HEK293 (cell line): Measurements from ENCODE around the gene CDKN2AIP.
A peak's percentile ranks its signal among the peaks of the same experiment; 100 is the strongest.

Experiments used
- CTCF ChIP-seq: fragments of 450-650 bp; formaldehyde crosslinking; IDR thresholded peaks from 2 replicates; pipeline ENCODE4 v1.5.1; 2016; ENCODE audit warnings: missing biosample characterization, missing genetic modification characterization
- FEZF1 ChIP-seq: fragments of 450-650 bp; formaldehyde crosslinking; IDR thresholded peaks from 2 replicates; pipeline ENCODE4 v1.5.1; 2016; ENCODE audit warnings: missing biosample characterization, missing genetic modification characterization
- PRDM6 ChIP-seq: fragments of 450-650 bp; formaldehyde crosslinking; IDR thresholded peaks from 2 replicates; pipeline ENCODE4 v1.5.1; 2017; ENCODE audit warnings: missing biosample characterization, missing genetic modification characterization
- SP2 ChIP-seq: fragments of 450-650 bp; formaldehyde crosslinking; IDR thresholded peaks from 2 replicates; pipeline ENCODE4 v1.5.1; 2016; ENCODE audit warnings: missing biosample characterization, missing genetic modification characterization
- SP7 ChIP-seq: fragments of 450-650 bp; formaldehyde crosslinking; IDR thresholded peaks from 2 replicates; pipeline ENCODE4 v1.5.1; 2016; ENCODE audit warnings: missing biosample characterization, missing genetic modification characterization
- YY1 ChIP-seq: fragments of 450-650 bp; formaldehyde crosslinking; IDR thresholded peaks from 2 replicates; pipeline ENCODE4 v1.5.1; 2018; ENCODE audit warnings: missing biosample characterization, missing genetic modification characterization
- ZBTB8A ChIP-seq: fragments of 450-650 bp; formaldehyde crosslinking; IDR thresholded peaks from 2 replicates; pipeline ENCODE4 v1.5.1; 2016; ENCODE audit warnings: missing biosample characterization, missing genetic modification characterization
- ZFP37 ChIP-seq: fragments of 450-650 bp; formaldehyde crosslinking; IDR thresholded peaks from 2 replicates; pipeline ENCODE4 v1.5.1; 2016; ENCODE audit warnings: missing biosample characterization, missing genetic modification characterization
- ZNF112 ChIP-seq: fragments of 450-650 bp; formaldehyde crosslinking; IDR thresholded peaks from 2 replicates; pipeline ENCODE4 v1.5.0; 2017; ENCODE audit warnings: missing biosample characterization, missing genetic modification characterization
- ZNF146 ChIP-seq: fragments of 450-650 bp; formaldehyde crosslinking; IDR thresholded peaks from 2 replicates; pipeline ENCODE4 v1.5.1; 2016; ENCODE audit warnings: missing biosample characterization, missing genetic modification characterization
- ZNF175 ChIP-seq: fragments of 450-650 bp; formaldehyde crosslinking; IDR thresholded peaks from 2 replicates; pipeline ENCODE4 v1.5.1; 2016; ENCODE audit warnings: missing biosample characterization, missing genetic modification characterization
- ZNF223 ChIP-seq: fragments of 450-650 bp; formaldehyde crosslinking; IDR thresholded peaks from 2 replicates; pipeline ENCODE4 v1.5.1; 2016; ENCODE audit warnings: missing biosample characterization, missing genetic modification characterization
- ZNF23 ChIP-seq: fragments of 450-650 bp; formaldehyde crosslinking; IDR thresholded peaks from 2 replicates; pipeline ENCODE4 v1.5.1; 2016; ENCODE audit warnings: missing biosample characterization, missing genetic modification characterization, borderline replicate concordance
- ZNF248 ChIP-seq: fragments of 450-650 bp; formaldehyde crosslinking; IDR thresholded peaks from 2 replicates; pipeline ENCODE4 v1.5.1; 2017; ENCODE audit warnings: missing biosample characterization, missing genetic modification characterization
- ZNF274 ChIP-seq, 2 experiments: fragments of 200-500 bp in 1 of 2; fragments of 450-650 bp in 1 of 2; sonication (Bioruptor generic) in 1 of 2; formaldehyde crosslinking in 1 of 2; IDR thresholded peaks; 2 replicates each; pipeline versions ENCODE4 v1.5.1 to v1.6.1; 2014 to 2016; ENCODE audit warnings: borderline replicate concordance in 1 of 2, inconsistent platforms in 1 of 2, low read length in 1 of 2, missing biosample characterization in 1 of 2, missing genetic modification characterization in 1 of 2
- ZNF292 ChIP-seq: fragments of 450-650 bp; formaldehyde crosslinking; IDR thresholded peaks from 2 replicates; pipeline ENCODE4 v1.5.1; 2016; ENCODE audit warnings: low read depth, missing biosample characterization, missing genetic modification characterization, borderline replicate concordance
- ZNF335 ChIP-seq: fragments of 450-650 bp; formaldehyde crosslinking; conservative IDR thresholded peaks from 2 replicates; pipeline ENCODE4 v1.5.1; 2016; ENCODE audit warnings: missing biosample characterization, missing genetic modification characterization
- ZNF473 ChIP-seq: fragments of 450-650 bp; formaldehyde crosslinking; IDR thresholded peaks from 2 replicates; pipeline ENCODE4 v1.5.1; 2017; ENCODE audit warnings: missing biosample characterization, missing genetic modification characterization
- ZNF488 ChIP-seq: fragments of 450-650 bp; formaldehyde crosslinking; IDR thresholded peaks from 2 replicates; pipeline ENCODE4 v1.5.1; 2016; ENCODE audit warnings: missing biosample characterization, missing genetic modification characterization
- ZNF514 ChIP-seq: fragments of 450-650 bp; formaldehyde crosslinking; IDR thresholded peaks from 2 replicates; pipeline ENCODE4 v1.5.1; 2016; ENCODE audit warnings: missing biosample characterization, missing genetic modification characterization
- ZNF558 ChIP-seq: fragments of 450-650 bp; formaldehyde crosslinking; IDR thresholded peaks from 2 replicates; pipeline ENCODE4 v1.5.1; 2016; ENCODE audit warnings: missing biosample characterization, missing genetic modification characterization
- ZNF571 ChIP-seq: fragments of 450-650 bp; formaldehyde crosslinking; IDR thresholded peaks from 2 replicates; pipeline ENCODE4 v1.5.0; 2017; ENCODE audit warnings: missing biosample characterization, missing genetic modification characterization
- ZNF610 ChIP-seq: fragments of 450-650 bp; formaldehyde crosslinking; IDR thresholded peaks from 2 replicates; pipeline ENCODE4 v1.5.1; 2016; ENCODE audit warnings: missing biosample characterization, missing genetic modification characterization, borderline replicate concordance
- ZNF626 ChIP-seq: fragments of 450-650 bp; sonication (Bioruptor Pico); formaldehyde crosslinking; IDR thresholded peaks from 2 replicates; pipeline ENCODE4 v1.5.1; 2018; ENCODE audit warnings: missing biosample characterization, missing genetic modification characterization, inconsistent platforms
- ZNF843 ChIP-seq: fragments of 450-650 bp; formaldehyde crosslinking; IDR thresholded peaks from 2 replicates; pipeline ENCODE4 v1.5.1; 2016; ENCODE audit warnings: missing biosample characterization, missing genetic modification characterization
- ZSCAN4 ChIP-seq: fragments of 450-650 bp; formaldehyde crosslinking; IDR thresholded peaks from 2 replicates; pipeline ENCODE4 v1.5.1; 2017; ENCODE audit warnings: missing biosample characterization, missing genetic modification characterization
- TF ChIP-seq, protein P1 (sequence below): fragments of 450-650 bp; formaldehyde crosslinking; IDR thresholded peaks from 2 replicates; pipeline ENCODE4 v1.5.1; 2016; ENCODE audit warnings: missing biosample characterization, missing genetic modification characterization
- TF ChIP-seq, protein P2 (sequence below): fragments of 450-650 bp; formaldehyde crosslinking; IDR thresholded peaks from 2 replicates; pipeline ENCODE4 v1.5.0; 2017; ENCODE audit warnings: missing biosample characterization, missing genetic modification characterization, borderline replicate concordance
- TF ChIP-seq, protein P3 (sequence below): fragments of 450-650 bp; IDR thresholded peaks from 2 replicates; pipeline ENCODE4 v1.5.1; 2018; ENCODE audit warnings: missing biosample characterization, missing genetic modification characterization

Gene CDKN2AIP

GRCh38 chr4:183407128-183407585 lies 37.3 kb upstream of the CDKN2AIP start (continued):
- TF ChIP-seq ZNF175 (tag by site-specific recombination) (no peak), YY1 (tag by site-specific recombination) (no peak), ZNF610 (tag by site-specific recombination) (no peak), ZNF488 (no peak), PRDM6 (no peak), ZNF223 (tag by site-specific recombination) (no peak), ZNF146 (tag by site-specific recombination) (no peak), ZNF23 (no peak), ZBTB8A (tag by site-specific recombination) (peak; percentile 94), ZNF274 (IDR thresholded peaks at IDR 0.05; ENCODE audit: low read length) (no peak), ZNF274 (tag by site-specific recombination; IDR thresholded peaks at IDR 0.05; ENCODE audit: borderline replicate concordance) (no peak), ZNF112 (tag by site-specific recombination) (no peak), ZNF248 (tag by site-specific recombination) (no peak), ZNF626 (tag by site-specific recombination) (no peak), ZNF335 (tag by site-specific recombination) (peak; percentile 70), ZSCAN4 (tag by site-specific recombination) (no peak), FEZF1 (tag by site-specific recombination) (no peak), SP7 (tag by site-specific recombination) (no peak), ZNF473 (tag by site-specific recombination) (no peak), ZNF558 (no peak), ZFP37 (tag by site-specific recombination) (0 out of 2 replicates have a peak, but pooled peaks have one; percentile 19), SP2 (tag by site-specific recombination) (no peak), CTCF (peak; percentile 82), ZNF292 (no peak), ZNF514 (tag by site-specific recombination) (no peak), ZNF843 (tag by site-specific recombination) (no peak), ZNF571 (tag by site-specific recombination) (no peak)
- TF ChIP-seq, protein P1, sequence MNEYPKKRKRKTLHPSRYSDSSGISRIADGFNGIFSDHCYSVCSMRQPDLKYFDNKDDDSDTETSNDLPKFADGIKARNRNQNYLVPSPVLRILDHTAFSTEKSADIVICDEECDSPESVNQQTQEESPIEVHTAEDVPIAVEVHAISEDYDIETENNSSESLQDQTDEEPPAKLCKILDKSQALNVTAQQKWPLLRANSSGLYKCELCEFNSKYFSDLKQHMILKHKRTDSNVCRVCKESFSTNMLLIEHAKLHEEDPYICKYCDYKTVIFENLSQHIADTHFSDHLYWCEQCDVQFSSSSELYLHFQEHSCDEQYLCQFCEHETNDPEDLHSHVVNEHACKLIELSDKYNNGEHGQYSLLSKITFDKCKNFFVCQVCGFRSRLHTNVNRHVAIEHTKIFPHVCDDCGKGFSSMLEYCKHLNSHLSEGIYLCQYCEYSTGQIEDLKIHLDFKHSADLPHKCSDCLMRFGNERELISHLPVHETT: no peak
- TF ChIP-seq, protein P2, sequence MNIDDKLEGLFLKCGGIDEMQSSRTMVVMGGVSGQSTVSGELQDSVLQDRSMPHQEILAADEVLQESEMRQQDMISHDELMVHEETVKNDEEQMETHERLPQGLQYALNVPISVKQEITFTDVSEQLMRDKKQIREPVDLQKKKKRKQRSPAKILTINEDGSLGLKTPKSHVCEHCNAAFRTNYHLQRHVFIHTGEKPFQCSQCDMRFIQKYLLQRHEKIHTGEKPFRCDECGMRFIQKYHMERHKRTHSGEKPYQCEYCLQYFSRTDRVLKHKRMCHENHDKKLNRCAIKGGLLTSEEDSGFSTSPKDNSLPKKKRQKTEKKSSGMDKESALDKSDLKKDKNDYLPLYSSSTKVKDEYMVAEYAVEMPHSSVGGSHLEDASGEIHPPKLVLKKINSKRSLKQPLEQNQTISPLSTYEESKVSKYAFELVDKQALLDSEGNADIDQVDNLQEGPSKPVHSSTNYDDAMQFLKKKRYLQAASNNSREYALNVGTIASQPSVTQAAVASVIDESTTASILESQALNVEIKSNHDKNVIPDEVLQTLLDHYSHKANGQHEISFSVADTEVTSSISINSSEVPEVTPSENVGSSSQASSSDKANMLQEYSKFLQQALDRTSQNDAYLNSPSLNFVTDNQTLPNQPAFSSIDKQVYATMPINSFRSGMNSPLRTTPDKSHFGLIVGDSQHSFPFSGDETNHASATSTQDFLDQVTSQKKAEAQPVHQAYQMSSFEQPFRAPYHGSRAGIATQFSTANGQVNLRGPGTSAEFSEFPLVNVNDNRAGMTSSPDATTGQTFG: no peak
- TF ChIP-seq, protein P3, sequence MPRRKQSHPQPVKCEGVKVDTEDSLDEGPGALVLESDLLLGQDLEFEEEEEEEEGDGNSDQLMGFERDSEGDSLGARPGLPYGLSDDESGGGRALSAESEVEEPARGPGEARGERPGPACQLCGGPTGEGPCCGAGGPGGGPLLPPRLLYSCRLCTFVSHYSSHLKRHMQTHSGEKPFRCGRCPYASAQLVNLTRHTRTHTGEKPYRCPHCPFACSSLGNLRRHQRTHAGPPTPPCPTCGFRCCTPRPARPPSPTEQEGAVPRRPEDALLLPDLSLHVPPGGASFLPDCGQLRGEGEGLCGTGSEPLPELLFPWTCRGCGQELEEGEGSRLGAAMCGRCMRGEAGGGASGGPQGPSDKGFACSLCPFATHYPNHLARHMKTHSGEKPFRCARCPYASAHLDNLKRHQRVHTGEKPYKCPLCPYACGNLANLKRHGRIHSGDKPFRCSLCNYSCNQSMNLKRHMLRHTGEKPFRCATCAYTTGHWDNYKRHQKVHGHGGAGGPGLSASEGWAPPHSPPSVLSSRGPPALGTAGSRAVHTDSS: no peak
